H9 (cell line): ENCODE measurements around the gene PROP1. TPM values are rescaled to one million over a fixed set of nuclear protein-coding genes. Genes with fewer than 3 reads are reported as not detected.

ENCODE experiments used
- DNase-seq: peaks from one replicate; pipeline ENCODE4 v3.0.0-alpha.2; 2017
- H2AFZ ChIP-seq: one replicate; pipeline ENCODE4 v1.6.1; 2013; ENCODE audit warnings: mild to moderate bottlenecking, low read length, control low read depth, moderate library complexity
- H2AK5ac ChIP-seq: 2 replicates; pipeline ENCODE4 v1.6.1; 2013; ENCODE audit warnings: low read length, control low read depth, mixed read lengths; ENCODE audit not compliant: insufficient read length
- H2BK120ac ChIP-seq: one replicate; pipeline ENCODE4 v1.6.1; 2013; ENCODE audit warnings: low read depth, mild to moderate bottlenecking, low read length, control low read depth, inconsistent platforms; ENCODE audit not compliant: poor library complexity, severe bottlenecking
- H2BK12ac ChIP-seq: 2 replicates; pipeline ENCODE4 v1.6.1; 2013; ENCODE audit warnings: low read length, control low read depth, mixed read lengths, low read depth; ENCODE audit not compliant: insufficient read length
- H2BK15ac ChIP-seq: 2 replicates; pipeline ENCODE4 v1.6.1; 2013; ENCODE audit warnings: low read depth, low read length, control low read depth
- H2BK20ac ChIP-seq: one replicate; pipeline ENCODE4 v1.6.1; 2013; ENCODE audit warnings: low read depth, mild to moderate bottlenecking, low read length, control low read depth, inconsistent platforms; ENCODE audit not compliant: poor library complexity, severe bottlenecking
- H2BK5ac ChIP-seq: 2 replicates; pipeline ENCODE4 v1.6.1; 2013; ENCODE audit warnings: low read length, control low read depth, mixed read lengths; ENCODE audit not compliant: insufficient read length
- H3K14ac ChIP-seq: 2 replicates; pipeline ENCODE4 v1.6.1; 2013; ENCODE audit warnings: low read length, control low read depth; ENCODE audit not compliant: insufficient read depth
- H3K18ac ChIP-seq: 2 replicates; pipeline ENCODE4 v1.6.1; 2013; ENCODE audit warnings: low read depth, mild to moderate bottlenecking, mixed read lengths, low read length, control low read depth; ENCODE audit not compliant: insufficient read length
- H3K23ac ChIP-seq: 2 replicates; pipeline ENCODE4 v1.6.1; 2013; ENCODE audit warnings: low read length, control low read depth, mixed read lengths, low read depth; ENCODE audit not compliant: insufficient read length
- H3K23me2 ChIP-seq: 2 replicates; pipeline ENCODE4 v1.6.1; 2013; ENCODE audit warnings: low read depth, mild to moderate bottlenecking, mixed read lengths, low read length, control low read depth; ENCODE audit not compliant: insufficient read length, poor library complexity, severe bottlenecking
- H3K27ac ChIP-seq: 2 replicates; pipeline ENCODE4 v1.5.1; 2013; ENCODE audit warnings: low read length, control low read depth, mixed read lengths, low read depth; ENCODE audit not compliant: insufficient read length
- H3K27me3 ChIP-seq: 2 replicates; pipeline ENCODE4 v1.6.1; 2013; ENCODE audit warnings: low read length, control low read depth, inconsistent platforms; ENCODE audit not compliant: insufficient read depth
- H3K4ac ChIP-seq: 2 replicates; pipeline ENCODE4 v1.6.1; 2013; ENCODE audit warnings: low read depth, mild to moderate bottlenecking, control low read depth, inconsistent platforms, low read length, moderate library complexity
- H3K4me1 ChIP-seq: 2 replicates; pipeline ENCODE4 v1.6.1; 2013; ENCODE audit warnings: low read length, control low read depth, inconsistent platforms; ENCODE audit not compliant: insufficient read depth
- H3K4me2 ChIP-seq: 2 replicates; pipeline ENCODE4 v1.6.1; 2013; ENCODE audit warnings: low read length, control low read depth, mixed read lengths; ENCODE audit not compliant: insufficient read length, insufficient read depth
- H3K56ac ChIP-seq: 2 replicates; pipeline ENCODE4 v1.6.1; 2013; ENCODE audit warnings: low read depth, mild to moderate bottlenecking, mixed read lengths, low read length, control low read depth; ENCODE audit not compliant: insufficient read length
- H3K79me1 ChIP-seq: 2 replicates; pipeline ENCODE4 v1.6.1; 2013; ENCODE audit warnings: low read depth, mild to moderate bottlenecking, moderate library complexity, low read length, control low read depth, inconsistent platforms; ENCODE audit not compliant: insufficient read depth, poor library complexity, severe bottlenecking
- H3K79me2 ChIP-seq: 2 replicates; pipeline ENCODE4 v1.6.1; 2013; ENCODE audit warnings: low read length, control low read depth, inconsistent platforms; ENCODE audit not compliant: insufficient read depth
- H3K9ac ChIP-seq: 2 replicates; pipeline ENCODE4 v1.6.1; 2013; ENCODE audit warnings: low read length, control low read depth, mixed read lengths; ENCODE audit not compliant: insufficient read length; ENCODE audit errors: extremely low read depth
- H3K9me3 ChIP-seq: one replicate; pipeline ENCODE4 v1.6.1; 2013; ENCODE audit warnings: low read depth, low read length, inconsistent platforms; ENCODE audit not compliant: control insufficient read depth
- H3T11ph ChIP-seq: one replicate; pipeline ENCODE4 v1.6.1; 2013; ENCODE audit warnings: mild to moderate bottlenecking, low read length, control low read depth, inconsistent platforms
- H4K20me1 ChIP-seq: one replicate; pipeline ENCODE4 v1.6.1; 2013; ENCODE audit not compliant: control insufficient read depth, insufficient read length, insufficient read depth
- H4K5ac ChIP-seq: 2 replicates; pipeline ENCODE4 v1.6.1; 2013; ENCODE audit warnings: low read depth, mild to moderate bottlenecking, mixed read lengths, low read length, control low read depth; ENCODE audit not compliant: insufficient read length
- H4K8ac ChIP-seq: replicated peaks from 2 replicates; pipeline ENCODE4 v1.6.1; 2013; ENCODE audit warnings: low read length, control low read depth, mixed read lengths, low read depth; ENCODE audit not compliant: insufficient read length
- H4K91ac ChIP-seq: 2 replicates; pipeline ENCODE4 v1.6.1; 2013; ENCODE audit warnings: low read depth, mild to moderate bottlenecking, moderate library complexity, mixed read lengths, low read length, control low read depth; ENCODE audit not compliant: insufficient read length
- H3K27ac Mint-ChIP-seq, 3 experiments: 2 replicates in 2 of 3; 3 replicates in 1 of 3; pipeline ENCODE4 v1.8.0; 2020 to 2021; ENCODE audit warnings: mixed read lengths in 3 of 3, mild to moderate bottlenecking in 1 of 3, moderate library complexity in 1 of 3
- H3K27me3 Mint-ChIP-seq: 2 replicates; pipeline ENCODE4 v1.8.0; 2021; ENCODE audit warnings: low read depth, mild to moderate bottlenecking, moderate library complexity, mixed read lengths
- H3K36me3 Mint-ChIP-seq, 3 experiments: 2 replicates in 2 of 3; 3 replicates in 1 of 3; pipeline ENCODE4 v1.8.0; 2020 to 2021; ENCODE audit warnings: low read depth in 3 of 3, mixed read lengths in 3 of 3; ENCODE audit not compliant: insufficient read depth in 1 of 3
- H3K4me1 Mint-ChIP-seq, 2 experiments: 2 replicates each; pipeline ENCODE4 v1.8.0; 2020; ENCODE audit warnings: mixed read lengths in 2 of 2
- H3K4me3 Mint-ChIP-seq, 2 experiments: 2 replicates in 1 of 2; 3 replicates in 1 of 2; pipeline ENCODE4 v1.8.0; 2020 to 2021; ENCODE audit warnings: mild to moderate bottlenecking in 2 of 2, mixed read lengths in 2 of 2, moderate library complexity in 1 of 2
- H3K9me3 Mint-ChIP-seq, 2 experiments: 2 replicates in 1 of 2; 3 replicates in 1 of 2; pipeline ENCODE4 v1.8.0; 2020; ENCODE audit warnings: mild to moderate bottlenecking in 2 of 2, mixed read lengths in 2 of 2, moderate library complexity in 1 of 2
- CTCF ChIP-seq: fragments of 200-600 bp; sonication (generic); conservative IDR thresholded peaks from 3 replicates; pipeline ENCODE4 v1.8.0; 2021; ENCODE audit warnings: antibody characterized with exemption, mild to moderate bottlenecking
- WGBS: extraction: QIAGEN DNeasy Blood & Tissue Kit; methylation state at CpG from one replicate; pipeline ENCODE4 v1.1.7; 2013; ENCODE audit warnings: missing lambda C conversion rate, low lambda C conversion rate, mixed read lengths; ENCODE audit not compliant: insufficient read length; ENCODE audit errors: extremely low coverage; 5-methylcytosine and 5-hydroxymethylcytosine counted together
- total RNA-seq: library from RNA; stranded (reverse); gene quantifications from 2 replicates; pipeline ENCODE4 v1.2.1, GENCODE V29; 2021

Gene PROP1
- total RNA-seq, 1 experiment from 2014 or later, result not detected

GRCh38 chr5:177982956-177983355 lies 13.1 kb downstream of the PROP1 start:
- Histone ChIP-seq H3K4me2 (no peak overlapping the region), H3K27me3 (no peaks in the 10 kb centered on the region), H2BK15ac (no peak overlapping the region), H4K91ac (no peak overlapping the region), H2AFZ (no peak overlapping the region), H2AK5ac (no peak overlapping the region), H3K18ac (no peak overlapping the region), H2BK5ac (no peak overlapping the region), H4K5ac (no peak overlapping the region), H3K23ac (no peak overlapping the region), H3T11ph (no peak overlapping the region), H3K14ac (no peak overlapping the region), H3K79me2 (no peaks in the 10 kb centered on the region), H3K9ac (no peak overlapping the region), H3K4me1 (no peaks in the 10 kb centered on the region), H4K8ac (no peak overlapping the region), H3K9me3 (no peaks in the 10 kb centered on the region), H3K4ac (no peak overlapping the region), H2BK12ac (no peak overlapping the region), H3K56ac (no peak overlapping the region), H2BK20ac (no peak overlapping the region), H3K23me2 (no peaks in the 10 kb centered on the region), H3K79me1 (no peaks in the 10 kb centered on the region), H3K27ac (no peak overlapping the region), H2BK120ac (no peak overlapping the region), H4K20me1 (no peaks in the 10 kb centered on the region)
- H3K9me3 Mint-ChIP-seq, result peaks cover 0 to 4% of the 10 kb centered on the region in 2 experiments; a peak in 2 of 5 replicates
- H3K4me1 Mint-ChIP-seq, result peaks cover 13 to 20% of the 10 kb centered on the region in 2 experiments
- no peaks in the 10 kb centered on the region; a peak in 1 of 7 replicates for H3K36me3 Mint-ChIP-seq
- peak overlapping the region in 1 of 3 experiments; percentile 70; a peak in 1 of 7 replicates for H3K27ac Mint-ChIP-seq
- DNase-seq, result no peak
- no peak for TF ChIP-seq CTCF
- WGBS, result no CpG with 5 or more reads among the region's 5 CpGs
- H3K27me3 Mint-ChIP-seq, result no peaks in the 10 kb centered on the region; the same call in 1 of the 2 replicates
- no peak overlapping the region for H3K4me3 Mint-ChIP-seq
